H1 (cell line): ENCODE data around the gene ASB14.

Experiments
- ASH2L ChIP-seq: fragments of 200-600, 300-600 bp; sonication (generic); IDR thresholded peaks from one replicate; pipeline ENCODE4 v1.7.1; 2017; ENCODE audit warnings: low read length
- POLR2A ChIP-seq, 2 experiments: IDR thresholded peaks; 1 replicate in 1 of 2; 2 replicates in 1 of 2; pipeline ENCODE4 v1.6.1; 2011; ENCODE audit warnings: low read depth in 2 of 2, low read length in 2 of 2, mild to moderate bottlenecking in 2 of 2; ENCODE audit errors: control extremely low read depth in 1 of 2
- TF ChIP-seq, protein P1 (sequence below), 3 experiments: IDR thresholded peaks; 1 replicate in 2 of 3; 2 replicates in 1 of 3; pipeline versions ENCODE4 v1.5.1 to v1.6.1; 2011; ENCODE audit warnings: low read length in 3 of 3, mild to moderate bottlenecking in 3 of 3, inconsistent platforms in 2 of 3, low read depth in 1 of 3, moderate library complexity in 1 of 3; ENCODE audit not compliant: insufficient read depth in 1 of 3; ENCODE audit errors: control extremely low read depth in 1 of 3

DNA sequence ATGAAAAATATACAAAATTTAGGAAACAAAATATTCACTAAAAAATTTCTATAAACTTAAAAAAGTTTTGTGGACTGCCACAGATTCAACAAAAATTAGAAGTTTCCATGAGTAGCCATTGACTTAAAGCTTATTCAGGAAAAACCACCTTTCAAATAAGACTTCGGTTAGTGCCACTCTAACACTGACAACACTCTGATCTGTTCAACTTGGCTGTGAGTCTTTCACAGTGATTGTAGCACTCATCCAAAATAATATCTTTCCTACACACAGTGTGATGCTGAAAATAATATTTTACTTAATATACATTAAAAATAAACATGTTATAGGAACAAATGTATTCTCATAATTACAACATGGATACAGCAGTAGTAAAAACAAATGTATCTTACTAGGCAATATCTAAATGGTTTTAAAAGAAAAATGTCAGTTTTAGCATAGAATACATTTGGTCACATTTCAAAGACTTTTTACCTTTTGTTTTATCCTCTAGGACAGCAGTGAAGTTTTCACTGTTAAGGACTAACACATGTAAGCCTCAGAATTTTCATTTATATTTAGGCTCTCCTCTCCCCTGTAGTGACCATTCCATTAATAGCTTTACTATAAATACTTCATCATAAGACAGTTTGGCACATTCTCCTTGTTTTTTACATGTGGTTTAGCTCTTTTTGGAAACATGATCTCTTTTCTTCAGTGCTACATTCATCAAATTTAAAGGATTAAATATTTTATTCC lies at the start of gene ASB14:
- TF ChIP-seq, protein P1, sequence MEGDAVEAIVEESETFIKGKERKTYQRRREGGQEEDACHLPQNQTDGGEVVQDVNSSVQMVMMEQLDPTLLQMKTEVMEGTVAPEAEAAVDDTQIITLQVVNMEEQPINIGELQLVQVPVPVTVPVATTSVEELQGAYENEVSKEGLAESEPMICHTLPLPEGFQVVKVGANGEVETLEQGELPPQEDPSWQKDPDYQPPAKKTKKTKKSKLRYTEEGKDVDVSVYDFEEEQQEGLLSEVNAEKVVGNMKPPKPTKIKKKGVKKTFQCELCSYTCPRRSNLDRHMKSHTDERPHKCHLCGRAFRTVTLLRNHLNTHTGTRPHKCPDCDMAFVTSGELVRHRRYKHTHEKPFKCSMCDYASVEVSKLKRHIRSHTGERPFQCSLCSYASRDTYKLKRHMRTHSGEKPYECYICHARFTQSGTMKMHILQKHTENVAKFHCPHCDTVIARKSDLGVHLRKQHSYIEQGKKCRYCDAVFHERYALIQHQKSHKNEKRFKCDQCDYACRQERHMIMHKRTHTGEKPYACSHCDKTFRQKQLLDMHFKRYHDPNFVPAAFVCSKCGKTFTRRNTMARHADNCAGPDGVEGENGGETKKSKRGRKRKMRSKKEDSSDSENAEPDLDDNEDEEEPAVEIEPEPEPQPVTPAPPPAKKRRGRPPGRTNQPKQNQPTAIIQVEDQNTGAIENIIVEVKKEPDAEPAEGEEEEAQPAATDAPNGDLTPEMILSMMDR (IDR thresholded peaks at IDR 0.05; ENCODE audit: control extremely low read depth in 1 of 3, insufficient read depth in 1 of 3, low read depth in 1 of 3, low read length in 3 of 3) = no peak
- TF ChIP-seq ASH2L (no peak), POLR2A (IDR thresholded peaks at IDR 0.05; ENCODE audit: control extremely low read depth in 1 of 2, low read depth in 2 of 2, low read length in 2 of 2) (no peak)
